CD4-positive, alpha-beta T cell treated with Interleukin-6 for 4 hours (primary cell): ENCODE data around the gene RTL9.
A peak's percentile ranks its signal among the peaks of the same experiment; 100 is the strongest.
"Not testable (repeated sequence)": the region's sequence is repeated elsewhere in the genome, so short reads cannot be mapped to it uniquely, and the experiment has no call there.

Experiments
- DNase-seq: peaks from one replicate; pipeline ENCODE4 v3.0.0-alpha.2; 2020; ENCODE audit warnings: mixed read lengths

Gene RTL9

GRCh38 chrX:110358548-110358947, at the start of gene RTL9:
Gene RTL9, plus strand, starts transcription at chrX:110358848. Its CDS starts 91,770 bp downstream, at chrX:110450618.
- DNase-seq = no peak

DNA sequence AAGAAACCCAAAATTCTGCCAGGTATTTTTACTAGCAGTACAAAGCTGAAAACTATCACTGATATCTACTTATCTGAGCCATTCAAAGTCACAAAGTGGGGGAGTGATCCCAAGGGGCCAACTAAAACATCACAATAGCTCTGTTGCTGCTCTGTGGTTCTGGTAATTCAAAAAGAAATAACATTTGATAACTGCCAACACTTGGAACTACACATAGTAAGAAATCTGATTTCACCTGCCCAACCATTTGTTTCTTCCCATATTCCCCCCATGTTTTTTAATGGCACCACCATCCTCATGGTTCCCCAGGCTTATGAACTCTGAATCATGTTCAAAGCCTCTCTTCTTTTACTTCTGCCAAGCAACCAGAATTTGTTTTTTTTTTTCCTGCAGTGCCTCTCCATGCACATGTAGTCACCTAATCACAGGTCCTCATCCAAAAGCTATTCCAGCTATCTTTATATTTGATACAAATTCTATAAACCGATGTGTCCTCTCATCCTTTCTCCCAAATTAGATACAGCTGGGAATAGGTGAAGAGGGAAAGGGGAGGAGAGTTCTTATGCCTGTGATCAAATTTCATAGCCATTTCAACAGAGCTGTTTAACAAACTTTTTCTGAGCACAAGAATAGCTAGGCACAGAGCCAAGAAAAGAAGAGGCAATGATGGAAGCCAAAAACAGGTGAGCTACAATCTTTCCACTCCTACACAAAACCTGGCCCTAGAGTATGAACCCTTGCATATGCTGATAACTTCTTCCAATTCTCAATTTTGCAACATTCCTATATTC, 48.5 kb upstream of the RTL9 start:
- no peak for DNase-seq

DNA sequence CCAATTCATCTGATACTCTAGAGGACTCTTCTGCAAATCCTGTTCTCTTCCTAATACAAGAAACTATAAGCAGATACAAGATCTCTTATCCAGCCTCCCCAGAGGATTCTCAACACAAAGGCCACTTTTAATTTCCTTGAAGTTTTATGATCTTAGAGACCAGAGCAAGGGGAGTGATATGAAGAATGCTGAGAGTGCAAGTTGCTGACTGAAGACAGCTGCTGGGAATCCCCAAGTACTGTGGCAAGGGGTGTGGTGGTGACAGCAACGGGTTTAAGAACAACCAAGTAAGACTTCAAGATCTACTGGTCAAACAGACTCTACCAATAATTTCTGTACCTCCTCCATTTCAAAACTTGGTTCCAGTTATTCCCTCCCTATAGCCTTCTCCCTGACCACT, 47.8 kb upstream of the RTL9 start:
- DNase-seq = peak; percentile 26

DNA sequence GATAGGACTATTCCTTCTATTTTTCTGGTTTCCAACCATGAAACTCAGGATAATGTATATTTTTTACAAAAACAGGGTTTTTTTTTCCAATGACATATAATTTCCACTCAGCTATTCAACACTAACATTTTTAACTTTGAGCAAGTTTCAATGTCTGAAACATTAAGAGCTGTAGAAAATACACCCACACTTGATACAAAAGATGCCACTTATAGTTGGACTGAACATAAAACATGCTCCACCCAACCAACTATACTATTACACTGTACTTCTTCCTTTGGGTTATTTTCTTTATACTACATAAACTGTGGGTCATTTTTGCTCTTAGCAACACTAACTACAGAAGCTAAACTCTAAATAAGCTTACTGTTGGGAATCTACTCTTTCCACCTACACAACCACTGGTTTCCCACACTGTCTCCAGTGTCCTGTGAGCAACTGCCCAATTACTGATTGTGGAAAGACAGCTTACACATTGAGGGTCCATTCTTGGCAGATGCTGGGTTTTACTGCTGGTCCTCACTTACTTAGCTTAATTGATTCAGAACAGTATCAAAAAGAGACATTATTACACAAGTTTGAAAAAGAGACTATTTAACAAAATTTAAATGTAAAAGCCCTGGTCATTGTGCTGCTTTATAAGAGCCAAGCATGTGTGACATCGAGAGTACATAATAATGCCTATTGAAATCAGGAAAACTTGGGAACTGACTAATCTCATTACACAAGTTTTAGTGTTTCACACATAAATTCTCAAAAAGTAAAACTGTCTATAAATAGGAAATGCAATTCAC, 47.0 kb upstream of the RTL9 start:
- no peak for DNase-seq

GRCh38 chrX:110315551-110315950, 43.1 kb upstream of the RTL9 start:
- no peak for DNase-seq

DNA sequence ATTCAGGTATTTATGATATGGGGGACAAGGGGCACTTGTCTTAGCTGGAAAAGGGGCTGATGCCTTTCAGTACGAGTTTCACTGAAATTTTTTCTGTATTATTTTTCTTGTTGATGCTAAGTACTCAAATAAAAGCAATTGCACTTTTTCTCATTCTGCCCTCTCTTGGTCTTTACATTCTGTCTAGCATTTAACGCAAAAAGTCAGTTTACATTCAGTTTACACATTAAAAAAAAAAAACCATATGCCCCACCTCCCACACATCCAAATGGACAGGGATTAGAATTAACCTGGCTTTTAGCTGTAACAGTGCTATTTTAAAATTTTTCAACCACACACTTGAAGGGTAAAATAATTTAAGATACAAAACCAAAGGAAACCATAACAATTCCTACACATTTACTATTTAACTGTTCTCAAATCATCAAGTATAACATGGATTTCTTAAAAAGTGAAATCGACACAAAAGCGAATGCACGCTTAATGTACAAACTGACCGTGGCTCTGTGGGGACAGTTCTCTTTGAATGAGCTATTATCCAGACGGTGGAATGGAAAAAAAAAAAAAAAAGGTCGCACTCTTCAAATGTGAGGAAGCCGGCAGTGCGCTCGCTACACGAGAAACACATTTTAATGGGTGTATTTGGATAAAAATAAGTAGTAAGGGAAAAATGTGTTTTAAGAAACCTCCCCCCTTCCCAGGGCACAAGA, 42.1 kb upstream of the RTL9 start:
- DNase-seq = no peak

GRCh38 chrX:110317061-110317819, 41.4 kb upstream of the RTL9 start:
- peak; percentile 43 for DNase-seq

DNA sequence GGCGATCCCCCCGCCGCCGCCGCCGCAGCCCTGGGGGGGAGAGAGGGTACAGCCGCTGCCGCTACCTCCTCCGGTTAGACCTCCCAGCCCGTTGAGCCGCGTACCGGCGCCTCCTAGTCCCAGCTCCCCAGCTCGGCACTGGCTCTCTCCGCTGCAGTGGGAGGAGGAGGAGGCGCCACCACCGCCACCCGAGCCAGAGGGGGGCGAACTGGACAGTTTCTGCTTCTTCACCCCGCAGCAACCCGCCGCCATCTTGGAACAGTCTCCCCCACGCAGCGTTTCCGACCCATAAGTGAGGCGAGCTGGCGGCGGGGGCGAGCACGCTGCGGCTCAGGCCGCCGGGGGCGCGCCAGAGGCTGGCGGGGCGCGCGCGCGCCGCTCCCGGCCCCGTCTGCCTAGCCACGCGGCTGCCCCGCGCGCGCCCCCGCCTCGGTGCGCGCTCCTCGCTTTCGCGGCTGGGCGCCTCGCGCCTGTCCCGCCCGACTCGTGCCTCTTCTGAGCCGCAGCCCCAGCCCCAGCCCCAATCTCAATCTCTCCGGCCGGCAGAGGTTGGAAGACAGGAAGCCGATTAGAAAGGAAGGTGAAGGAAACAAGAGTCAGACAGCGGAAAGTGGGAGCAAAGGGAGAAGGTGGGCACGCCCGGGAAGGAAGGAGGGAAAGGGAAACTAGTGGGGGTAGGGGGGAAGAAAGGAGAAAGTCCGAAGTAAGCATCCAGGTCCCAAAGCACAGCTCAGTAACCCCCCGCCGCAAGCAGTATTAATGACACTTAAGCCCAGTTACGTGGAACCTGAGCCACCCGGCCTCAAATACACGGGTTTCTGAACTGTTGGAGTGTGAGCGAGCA, 40.6 kb upstream of the RTL9 start, which contains the start of gene AMMECR1:
TSS of gene AMMECR1 (minus strand) at position 266 of the 844 bp plus-strand sequence. CDS start at position 252, 14 bp downstream.
- DNase-seq = peak; percentile 81

DNA sequence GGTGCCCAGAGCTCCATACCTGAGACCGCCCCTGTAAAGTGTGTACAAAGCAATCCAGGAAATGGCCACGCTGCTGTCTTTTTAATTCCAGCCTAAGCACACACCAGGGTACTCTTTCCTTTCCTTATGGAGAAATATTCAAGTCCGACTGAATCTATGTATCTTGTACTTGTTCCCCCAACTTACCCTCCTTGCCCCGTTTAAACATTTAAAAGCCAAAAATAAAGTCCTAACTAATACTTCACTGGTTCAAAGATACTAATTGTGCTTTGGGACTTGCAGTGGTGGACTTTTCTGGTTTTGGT, 40.0 kb upstream of the RTL9 start:
- no peak for DNase-seq

DNA sequence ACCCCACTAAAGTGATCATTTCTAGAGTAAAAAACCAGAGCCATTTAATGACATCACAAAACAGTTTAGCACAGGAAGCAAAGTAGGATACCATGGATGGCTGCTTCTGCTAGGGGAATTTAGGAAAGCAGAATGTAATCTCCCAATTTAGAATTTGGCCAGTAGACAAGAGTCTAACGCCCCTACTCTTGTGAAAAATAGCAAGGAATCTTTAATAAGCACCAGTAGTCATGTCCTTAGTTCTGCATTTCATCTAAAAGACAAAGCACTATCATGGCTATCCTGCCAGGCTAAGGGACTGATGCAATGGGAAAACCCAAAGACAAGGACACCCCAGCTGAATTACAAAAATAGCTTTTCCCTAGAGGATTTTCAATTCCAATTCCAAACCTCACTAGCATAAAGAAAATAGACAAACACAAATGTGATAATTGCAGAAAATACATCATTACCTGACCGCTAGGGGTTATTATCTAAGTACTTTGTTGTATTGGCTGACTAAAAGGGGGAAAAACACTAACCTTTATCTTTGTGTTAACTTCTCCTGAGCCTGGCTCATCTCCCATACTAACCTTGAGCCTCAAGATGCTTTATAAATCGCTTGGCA, 38.2 kb upstream of the RTL9 start:
- DNase-seq = no peak

DNA sequence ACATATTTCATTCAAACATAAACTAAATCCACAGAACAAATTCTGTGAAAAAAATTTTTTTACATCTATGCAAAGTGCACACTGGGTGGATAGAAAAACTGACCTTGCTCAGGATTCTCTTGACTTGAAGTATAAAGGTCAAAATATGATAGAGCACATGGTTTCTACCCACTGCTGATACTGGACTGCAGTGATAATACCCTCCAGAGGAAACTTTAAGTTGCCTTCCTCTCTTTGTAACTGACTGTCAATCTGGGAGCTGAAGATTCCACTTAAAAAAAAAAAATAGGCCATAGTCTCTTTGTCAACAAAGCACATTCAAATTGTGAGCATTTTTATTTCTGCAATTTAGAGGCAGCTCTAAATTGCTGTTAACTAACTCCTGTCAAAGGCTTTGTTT, 37.6 kb upstream of the RTL9 start:
- no peak for DNase-seq

DNA sequence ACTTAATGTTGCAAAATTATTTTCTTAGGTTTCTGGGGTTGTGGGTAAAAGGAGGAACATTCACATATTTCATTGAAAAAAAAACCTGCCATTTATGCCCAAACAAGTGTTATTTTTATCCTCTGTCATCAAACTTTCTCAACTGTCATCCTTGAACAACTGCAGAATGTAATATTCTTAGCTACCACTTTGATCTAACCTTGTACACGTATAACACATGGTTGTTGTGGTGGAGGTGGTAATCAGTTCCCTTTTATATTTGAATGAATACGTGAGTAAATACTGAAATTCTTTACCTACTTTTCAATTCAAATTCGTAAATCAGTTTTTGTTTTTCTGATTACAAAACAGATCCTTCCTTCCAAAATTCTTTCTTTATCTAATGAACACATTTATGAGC, 37.0 kb upstream of the RTL9 start:
- DNase-seq = no peak

GRCh38 chrX:110322603-110323002, 36.0 kb upstream of the RTL9 start:
- no peak for DNase-seq

- no peak for DNase-seq
Measured at GRCh38 chrX:110326712-110327111, 31.9 kb upstream of the RTL9 start.

DNA sequence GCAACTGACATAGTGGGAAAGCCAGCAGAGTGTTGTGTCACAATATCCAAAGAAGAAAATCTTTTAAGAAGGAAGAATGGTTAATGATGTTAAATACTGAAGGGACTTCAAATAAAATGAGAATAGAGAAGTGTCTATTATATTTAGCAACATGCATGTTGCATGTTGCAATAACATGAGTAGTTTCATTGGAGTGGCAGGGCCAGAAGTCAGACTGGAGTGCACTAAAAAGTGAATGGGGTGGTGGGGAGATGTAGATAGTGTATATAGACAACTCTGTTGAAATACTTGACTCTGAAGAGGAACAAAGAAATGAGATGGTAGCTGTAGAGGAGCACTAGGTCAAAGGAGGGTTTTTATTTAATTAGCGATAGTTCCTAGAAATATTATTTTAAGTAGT, 31.3 kb upstream of the RTL9 start:
- no peak for DNase-seq

DNA sequence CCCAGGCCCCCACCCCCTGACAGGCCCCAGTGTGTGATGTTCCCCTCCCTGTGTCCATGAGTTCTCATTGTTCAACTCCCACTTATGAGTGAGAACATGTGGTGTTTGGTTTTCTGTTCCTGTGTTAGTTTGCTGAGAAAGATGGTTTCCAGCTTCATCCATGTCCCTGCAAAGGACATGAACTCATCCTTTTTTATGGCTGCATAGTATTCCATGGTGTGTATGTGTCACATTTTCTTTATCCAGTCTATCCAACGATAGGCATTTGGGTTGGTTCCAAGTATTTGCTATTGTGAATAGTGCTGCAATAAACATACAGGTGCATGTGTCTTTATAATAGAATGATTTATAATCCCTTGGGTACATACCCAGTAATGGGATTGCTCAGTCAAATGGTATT, 30.0 kb upstream of the RTL9 start:
- not testable (repeated sequence) for DNase-seq

DNA sequence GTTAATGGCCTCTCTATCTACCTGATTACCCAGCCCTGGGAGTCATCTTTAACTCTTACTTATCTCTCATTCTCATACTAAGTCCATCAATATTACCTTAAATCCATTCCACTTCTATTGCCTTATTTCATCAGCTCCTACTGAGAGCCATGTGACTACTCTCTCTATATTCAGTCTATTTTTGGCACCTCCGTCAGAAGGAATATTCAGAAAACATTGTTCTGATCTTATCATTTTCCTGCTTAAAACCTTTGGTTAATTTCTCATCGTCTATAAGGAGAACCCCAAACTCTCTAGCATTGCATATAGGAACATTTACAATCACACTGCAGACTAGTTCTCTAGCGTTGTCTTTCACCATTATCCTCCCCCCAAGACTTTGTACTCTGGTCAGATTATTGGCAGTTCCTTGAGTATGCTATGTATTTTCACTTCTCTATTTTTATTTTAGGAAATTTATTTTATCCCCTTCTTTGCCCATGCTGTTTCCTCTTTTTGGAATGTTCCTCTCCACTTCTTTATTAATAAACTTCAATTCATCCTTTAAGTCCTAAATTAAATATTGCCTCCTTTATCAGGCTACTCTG, 27.1 kb upstream of the RTL9 start:
- no peak for DNase-seq

- not testable (repeated sequence) for DNase-seq
Measured at GRCh38 chrX:110333458-110333857, 25.2 kb upstream of the RTL9 start.

DNA sequence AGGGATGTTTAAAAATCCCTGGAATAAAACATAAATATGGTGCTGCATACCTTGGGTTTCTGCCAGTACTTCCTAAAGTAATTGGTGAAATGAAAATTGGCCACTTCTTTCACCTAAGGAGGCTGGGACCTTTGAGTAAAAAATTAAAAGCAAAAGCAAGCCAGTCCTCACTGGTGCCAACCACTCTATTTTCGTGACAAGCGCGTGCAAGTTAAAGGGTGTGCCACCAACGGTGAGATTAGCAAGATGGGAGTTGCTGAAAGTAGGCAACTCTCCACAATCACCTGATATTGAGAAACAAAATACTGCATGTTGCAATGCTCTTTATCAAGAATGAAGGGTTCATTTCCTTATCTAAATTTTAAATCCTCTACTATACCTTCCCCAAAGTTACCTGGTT, 19.7 kb upstream of the RTL9 start:
- no peak for DNase-seq

- no peak for DNase-seq
Measured at GRCh38 chrX:110341189-110342035, 17.2 kb upstream of the RTL9 start.
